Measurements from ENCODE around the gene AMDHD2.
A peak's percentile ranks its signal among the peaks of the same experiment; 100 is the strongest.

Gene AMDHD2

DNA sequence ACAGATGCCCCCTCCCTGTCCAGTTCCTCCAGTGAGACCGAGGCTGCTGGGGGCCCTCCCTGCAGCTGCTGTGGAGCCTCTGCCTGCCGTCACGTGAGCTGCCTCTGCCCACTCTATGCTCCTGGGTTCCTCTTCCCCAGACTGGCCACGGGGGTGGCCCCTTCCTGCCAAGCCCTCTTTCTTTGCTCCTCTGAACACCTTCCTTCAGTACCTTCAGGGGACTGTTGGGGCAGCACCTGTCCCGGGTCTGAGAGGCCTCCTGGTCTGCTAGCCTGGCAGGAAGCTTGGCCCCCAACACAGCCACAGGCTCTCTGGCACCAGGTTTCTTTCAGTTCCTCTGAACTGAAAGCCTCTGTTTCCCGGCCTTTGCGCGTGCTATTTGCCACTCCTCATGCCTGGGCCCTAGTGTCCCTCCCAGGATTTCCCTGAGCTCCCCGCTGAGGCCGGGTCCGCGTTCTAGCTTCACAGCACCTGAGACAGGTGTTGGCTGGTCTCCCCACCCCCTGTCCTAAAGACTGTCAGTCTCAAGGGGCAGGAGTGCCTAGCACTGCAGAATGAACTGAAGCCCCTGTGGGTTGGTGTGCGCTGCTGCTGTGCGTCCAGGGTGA lies 13.0 kb upstream of the AMDHD2 start:
- TF ChIP-seq EGR2 (tag by site-specific recombination; IDR thresholded peaks at IDR 0.05; ENCODE audit: low read depth) (peak; percentile 30; the same call in 1 of the 2 replicates), ZFP41 (tag by site-specific recombination; IDR thresholded peaks at IDR 0.05; ENCODE audit: borderline replicate concordance) (no peak), ZNF223 (tag by site-specific recombination; IDR thresholded peaks at IDR 0.05) (no peak), GLIS1 (tag by site-specific recombination; IDR thresholded peaks at IDR 0.05) (peak; percentile 72)
- H3K4me3 ChIP-seq (ENCODE audit: low read depth, low read length): no peak overlapping the region

DNA sequence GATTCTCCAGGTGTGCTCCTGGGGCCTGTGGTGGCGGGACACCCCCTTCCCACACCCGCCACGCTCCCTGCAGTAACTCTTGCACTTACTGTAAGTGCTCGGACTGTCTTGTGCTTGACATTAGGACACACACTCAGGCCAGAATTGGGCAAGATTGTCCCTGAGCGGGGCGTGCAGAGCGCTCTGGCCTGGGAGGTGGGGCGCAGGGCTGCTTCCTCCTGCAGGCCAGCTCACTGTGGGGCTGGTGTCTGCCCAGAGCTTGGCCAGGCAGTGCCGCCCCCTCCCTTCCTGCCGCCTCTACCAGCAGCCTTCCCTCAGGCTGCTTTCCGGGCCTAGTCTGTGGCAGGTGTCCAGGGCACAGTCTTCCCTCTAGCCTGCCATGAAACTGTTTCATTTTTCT lies 12.5 kb upstream of the AMDHD2 start:
- no peak overlapping the region for H3K27ac ChIP-seq (ENCODE audit: extremely low read depth, low read depth, low read length)
- TF ChIP-seq, protein P1, sequence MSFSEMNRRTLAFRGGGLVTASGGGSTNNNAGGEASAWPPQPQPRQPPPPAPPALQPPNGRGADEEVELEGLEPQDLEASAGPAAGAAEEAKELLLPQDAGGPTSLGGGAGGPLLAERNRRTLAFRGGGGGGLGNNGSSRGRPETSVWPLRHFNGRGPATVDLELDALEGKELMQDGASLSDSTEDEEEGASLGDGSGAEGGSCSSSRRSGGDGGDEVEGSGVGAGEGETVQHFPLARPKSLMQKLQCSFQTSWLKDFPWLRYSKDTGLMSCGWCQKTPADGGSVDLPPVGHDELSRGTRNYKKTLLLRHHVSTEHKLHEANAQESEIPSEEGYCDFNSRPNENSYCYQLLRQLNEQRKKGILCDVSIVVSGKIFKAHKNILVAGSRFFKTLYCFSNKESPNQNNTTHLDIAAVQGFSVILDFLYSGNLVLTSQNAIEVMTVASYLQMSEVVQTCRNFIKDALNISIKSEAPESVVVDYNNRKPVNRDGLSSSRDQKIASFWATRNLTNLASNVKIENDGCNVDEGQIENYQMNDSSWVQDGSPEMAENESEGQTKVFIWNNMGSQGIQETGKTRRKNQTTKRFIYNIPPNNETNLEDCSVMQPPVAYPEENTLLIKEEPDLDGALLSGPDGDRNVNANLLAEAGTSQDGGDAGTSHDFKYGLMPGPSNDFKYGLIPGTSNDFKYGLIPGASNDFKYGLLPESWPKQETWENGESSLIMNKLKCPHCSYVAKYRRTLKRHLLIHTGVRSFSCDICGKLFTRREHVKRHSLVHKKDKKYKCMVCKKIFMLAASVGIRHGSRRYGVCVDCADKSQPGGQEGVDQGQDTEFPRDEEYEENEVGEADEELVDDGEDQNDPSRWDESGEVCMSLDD (tag by site-specific recombination; IDR thresholded peaks at IDR 0.05): no peak
- TF ChIP-seq ZNF510 (tag by site-specific recombination; IDR thresholded peaks at IDR 0.05; ENCODE audit: insufficient replicate concordance) (no peak), ZEB2 (tag by site-specific recombination; IDR thresholded peaks at IDR 0.05) (no peak), ZNF544 (tag by site-specific recombination; IDR thresholded peaks at IDR 0.05) (no peak)
- H3K36me3 ChIP-seq (ENCODE audit: control insufficient read depth in 2 of 2, insufficient read depth in 1 of 2, low read length in 2 of 2): no peaks in the 10 kb centered on the region; a peak in 1 of 3 replicates
- no peak overlapping the region for H3K4me3 ChIP-seq (ENCODE audit: low read depth, low read length)
- H3K4me1 ChIP-seq (ENCODE audit: control insufficient read depth, insufficient read depth, low read length): peaks cover 2% of the 10 kb centered on the region; the same call in 1 of the 2 replicates
- no peaks in the 10 kb centered on the region for H3K9me3 ChIP-seq (ENCODE audit: control insufficient read depth, insufficient read depth, low read depth, low read length)
- ChIA-PET POLR2A (interaction anchor here (0.6 kb wide), 1 partner anchor 496 kb away, joined by 6 read pairs; no protein-coding TSS in a partner anchor), CTCF (no interaction called here)

More for the DNA sequence above, 13.0 kb upstream of the AMDHD2 start:
- Histone ChIP-seq H3K36me3 (ENCODE audit: control insufficient read depth in 2 of 2, insufficient read depth in 1 of 2, low read length in 2 of 2) (no peaks in the 10 kb centered on the region; a peak in 1 of 3 replicates), H3K27ac (ENCODE audit: extremely low read depth, low read depth, low read length) (no peak overlapping the region), H3K4me1 (ENCODE audit: control insufficient read depth, insufficient read depth, low read length) (peaks cover 2% of the 10 kb centered on the region; the same call in 1 of the 2 replicates), H3K9me3 (ENCODE audit: control insufficient read depth, insufficient read depth, low read depth, low read length) (no peaks in the 10 kb centered on the region)
- ChIA-PET CTCF (no interaction called here), POLR2A (interaction anchor here (0.6 to 1.0 kb wide), 2 partner anchors 48 to 495 kb away, joined by 3 to 6 read pairs; partner anchors contain the start of gene TEDC2)

- Histone ChIP-seq H3K36me3 (ENCODE audit: control insufficient read depth in 2 of 2, insufficient read depth in 1 of 2, low read length in 2 of 2) (no peaks in the 10 kb centered on the region; a peak in 1 of 3 replicates), H3K9me3 (ENCODE audit: control insufficient read depth, insufficient read depth, low read depth, low read length) (no peaks in the 10 kb centered on the region), H3K4me1 (ENCODE audit: control insufficient read depth, insufficient read depth, low read length) (no peaks in the 10 kb centered on the region), H3K4me3 (ENCODE audit: low read depth, low read length) (no peak overlapping the region), H3K27ac (ENCODE audit: extremely low read depth, low read depth, low read length) (no peak overlapping the region)
- TF ChIP-seq MEIS1 (CRISPR knock-in tag; IDR thresholded peaks at IDR 0.05; ENCODE audit: borderline replicate concordance) (no peak), ZNF274 (IDR thresholded peaks at IDR 0.05; ENCODE audit: low read length) (no peak), ZNF274 (tag by site-specific recombination; IDR thresholded peaks at IDR 0.05; ENCODE audit: borderline replicate concordance) (no peak), ZFP3 (tag by site-specific recombination; IDR thresholded peaks at IDR 0.05; ENCODE audit: low read depth) (no peak), ZNF37A (tag by site-specific recombination; IDR thresholded peaks at IDR 0.05) (no peak), SCRT2 (tag by site-specific recombination; IDR thresholded peaks at IDR 0.05) (no peak), ZNF792 (tag by site-specific recombination; IDR thresholded peaks at IDR 0.05) (no peak), ZNF184 (tag by site-specific recombination; IDR thresholded peaks at IDR 0.05) (no peak), ZBTB21 (tag by site-specific recombination; IDR thresholded peaks at IDR 0.05) (no peak), ZNF544 (tag by site-specific recombination; IDR thresholded peaks at IDR 0.05) (no peak), ZNF561 (tag by site-specific recombination; IDR thresholded peaks at IDR 0.05; ENCODE audit: borderline replicate concordance) (no peak), ZNF266 (tag by site-specific recombination; IDR thresholded peaks at IDR 0.05; ENCODE audit: low read depth) (no peak)
- TF ChIP-seq, protein P2, sequence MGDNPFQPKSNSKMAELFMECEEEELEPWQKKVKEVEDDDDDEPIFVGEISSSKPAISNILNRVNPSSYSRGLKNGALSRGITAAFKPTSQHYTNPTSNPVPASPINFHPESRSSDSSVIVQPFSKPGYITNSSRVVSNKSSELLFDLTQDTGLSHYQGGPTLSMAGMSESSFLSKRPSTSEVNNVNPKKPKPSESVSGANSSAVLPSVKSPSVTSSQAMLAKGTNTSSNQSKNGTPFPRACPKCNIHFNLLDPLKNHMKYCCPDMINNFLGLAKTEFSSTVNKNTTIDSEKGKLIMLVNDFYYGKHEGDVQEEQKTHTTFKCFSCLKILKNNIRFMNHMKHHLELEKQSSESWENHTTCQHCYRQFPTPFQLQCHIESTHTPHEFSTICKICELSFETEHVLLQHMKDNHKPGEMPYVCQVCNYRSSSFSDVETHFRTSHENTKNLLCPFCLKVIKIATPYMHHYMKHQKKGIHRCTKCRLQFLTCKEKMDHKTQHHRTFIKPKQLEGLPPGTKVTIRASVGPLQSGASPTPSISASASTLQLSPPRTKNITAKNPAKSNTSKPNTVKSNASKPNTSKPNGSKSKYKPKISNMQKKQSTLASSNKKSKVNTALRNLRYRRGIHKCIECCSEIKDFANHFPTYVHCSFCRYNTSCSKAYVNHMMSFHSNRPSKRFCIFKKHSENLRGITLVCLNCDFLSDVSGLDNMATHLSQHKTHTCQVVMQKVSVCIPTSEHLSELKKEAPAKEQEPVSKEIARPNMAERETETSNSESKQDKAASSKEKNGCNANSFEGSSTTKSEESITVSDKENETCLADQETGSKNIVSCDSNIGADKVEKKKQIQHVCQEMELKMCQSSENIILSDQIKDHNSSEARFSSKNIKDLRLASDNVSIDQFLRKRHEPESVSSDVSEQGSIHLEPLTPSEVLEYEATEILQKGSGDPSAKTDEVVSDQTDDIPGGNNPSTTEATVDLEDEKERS (tag by site-specific recombination; IDR thresholded peaks at IDR 0.05): no peak
- CTCF ChIA-PET: no interaction called here
- POLR2A ChIA-PET: no interaction called here
Observed at GRCh38 chr16:2508722-2509400, 11.3 kb upstream of the AMDHD2 start.
